ENCODE data around the gene TAGAP. TPM values are rescaled to one million over a fixed set of nuclear protein-coding genes. Genes with fewer than 3 reads are reported as not detected.

The TAGAP gene
- not detected in 2 replicates for total RNA-seq (2011; cell fraction: chromatin; rRNA removed; ENCODE audit: low replicate concordance)
- not detected in 2 replicates for total RNA-seq (2011; cell fraction: nucleolus; rRNA removed)
- total RNA-seq (2011; cell fraction: nucleoplasm; rRNA removed), result not detected in 2 replicates
- total RNA-seq (2014; rRNA removed) (not detected in 2 replicates), total RNA-seq (2014; rRNA removed; fragmentation: Illumina TruSeq; extraction: Trizol) (not detected in 2 replicates), total RNA-seq (2015; rRNA removed; fragmentation: Illumina TruSeq; extraction: Trizol) (not detected in 2 replicates), total RNA-seq (2021) (0.07 and 0.27 TPM in 2 replicates), polyA plus RNA-seq (2011; rRNA removed) (not detected in 2 replicates), polyA plus RNA-seq (2014; fragmentation: Illumina TruSeq; extraction: Trizol) (not detected in 2 replicates), polyA plus RNA-seq (2014; fragmentation: Nextera tagmentation; extraction: Ambion mirVana) (not detected), polyA plus RNA-seq (2014; rRNA removed) (not detected in 2 replicates), polyA minus RNA-seq (2011; rRNA and poly(A)+ RNA removed) (not detected in 2 replicates), Bru-seq, nascent RNA (not detected), BruChase-seq, experiment 1, labeled RNA remaining after a 2-hour chase (not detected), BruChase-seq, experiment 2, labeled RNA remaining after a 6-hour chase (not detected)
- polyA plus RNA-seq (2011; cell fraction: cytosol; rRNA removed), result not detected in 2 replicates
- polyA plus RNA-seq (2011; cell fraction: nucleus; rRNA removed), result not detected in 2 replicates
- not detected in 2 replicates for polyA plus RNA-seq (2012)
- polyA minus RNA-seq (2011; cell fraction: cytosol; rRNA and poly(A)+ RNA removed), result not detected in 2 replicates
- polyA minus RNA-seq (2011; cell fraction: nucleus; rRNA and poly(A)+ RNA removed), result not detected in 2 replicates
- long read RNA-seq, experiment 1, result 0 reads
- long read RNA-seq, experiment 2, result 0 reads
- long read RNA-seq, experiment 3, result 0 reads

DNA sequence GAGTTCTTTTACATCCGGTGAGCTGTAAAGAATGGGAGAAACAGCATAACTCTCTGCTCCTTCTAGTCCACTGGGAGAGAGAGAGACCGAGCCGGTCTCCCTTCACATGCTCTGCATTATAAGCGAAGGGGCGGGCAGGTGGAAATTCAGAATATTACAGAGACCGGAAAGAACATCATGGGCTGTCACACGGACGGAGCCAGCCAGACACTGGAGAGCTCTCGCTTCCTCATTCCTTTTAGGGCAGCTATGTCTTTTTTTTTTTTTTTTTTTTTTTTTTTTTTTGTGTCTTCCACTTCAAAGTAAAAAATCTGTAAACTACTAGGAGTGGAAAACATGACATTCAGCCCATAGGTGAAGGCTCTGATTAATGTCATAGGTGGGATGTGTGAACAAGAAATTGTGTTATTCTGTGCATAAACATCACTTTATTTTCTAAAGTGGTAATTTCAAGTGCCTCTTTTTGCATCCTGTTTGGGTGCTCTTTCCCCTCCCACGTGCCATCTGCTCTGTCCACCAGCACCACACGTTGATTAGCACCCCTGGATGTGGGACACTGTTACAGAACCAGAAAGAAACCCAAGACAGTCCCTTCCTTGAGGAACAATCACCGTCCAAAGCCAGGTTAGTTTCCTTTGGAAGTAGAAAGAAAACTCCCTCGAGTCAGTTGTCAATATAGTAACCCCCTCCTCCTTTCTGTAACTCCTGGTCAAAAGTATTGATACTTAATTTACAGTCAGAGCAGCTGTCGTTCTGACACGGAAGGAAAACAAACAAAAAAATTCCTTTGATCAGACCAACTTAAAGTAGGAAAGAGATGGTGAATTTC lies at the start of gene TAGAP:
TSS of gene TAGAP (minus strand) at position 93 of the 829 bp plus-strand sequence. CDS start 845 bp downstream, outside the sequence.
- Histone ChIP-seq H4K20me1 (replicated peaks; ENCODE audit: control insufficient read depth, insufficient read depth, low read length) (no peaks in the 10 kb centered on the region), H3K9me3 (replicated peaks; ENCODE audit: control insufficient read depth, insufficient read depth, low read depth, low read length) (no peaks in the 10 kb centered on the region), H3K79me2 (ENCODE audit: control insufficient read depth, insufficient read depth, low read length) (no peaks in the 10 kb centered on the region), H3K27ac (ENCODE audit: extremely low read depth, low read depth, low read length) (no peak within 1 kb of the TSS), H3K27me3 (ENCODE audit: control insufficient read depth in 2 of 2, insufficient read depth in 2 of 2, low read length in 2 of 2) (peaks cover 55 to 71% of the 10 kb centered on the region in 2 experiments), H3K4me1 (replicated peaks in 1 of 2; ENCODE audit: control insufficient read depth in 2 of 2, insufficient read depth in 2 of 2, low read length in 2 of 2) (no peaks in the 10 kb centered on the region; a peak in 1 of 5 replicates), H2AFZ (ENCODE audit: low read depth, low read length) (no peak within 1 kb of the TSS), H3K36me3 (ENCODE audit: control insufficient read depth, insufficient read depth, low read length) (no peaks in the 10 kb centered on the region), H3K4me3 (no peak within 1 kb of the TSS), H3K9ac (ENCODE audit: insufficient read depth in 1 of 2, low read depth in 2 of 2, low read length in 2 of 2) (no peak within 1 kb of the TSS), H3K9me1 (ENCODE audit: control insufficient read depth, insufficient read depth, low read length) (no peaks in the 10 kb centered on the region), H3K4me2 (ENCODE audit: insufficient read depth, low read length) (no peak within 1 kb of the TSS)
- CTCF ChIA-PET (ENCODE audit: low intra/inter-chr PET ratio), result interaction anchor here (0.6 kb wide), 1 partner anchor 90 kb away, joined by 7 read pairs; no protein-coding TSS in a partner anchor
- no peak for DNase-seq (ENCODE audit: extremely low read depth in 1 of 4, low spot score in 3 of 4)
- intact Hi-C loops (cut with micrococcal nuclease), result loop anchor here (5.0 kb wide), 1 partner anchor 343 kb away; no protein-coding TSS in a partner anchor
- in situ Hi-C loops (cut with MboI), result loop anchor here (5.0 kb wide), 1 partner anchor 57 kb away; no protein-coding TSS in a partner anchor
- POLR2A ChIA-PET, result interaction anchor here (0.7 to 1.0 kb wide), 3 partner anchors 92 to 279 kb away, joined by 3 to 6 read pairs (median 3); no protein-coding TSS in a partner anchor
- no peak for FAIRE-seq
- TF ChIP-seq NFYB (IDR thresholded peaks at IDR 0.05; ENCODE audit: extremely low read depth, insufficient read length) (no peak), CBX8 (IDR thresholded peaks at IDR 0.05; ENCODE audit: borderline replicate concordance, extremely low read depth, low read depth, low read length, poor library complexity, severe bottlenecking) (peak; percentile 10)
- ATAC-seq, result no peak
- BruUV-seq (replicated peaks), result no TSS peak
- WGBS (ENCODE audit: insufficient coverage, low coverage, missing lambda C conversion rate), result under 1% methylated on average over 15 of the region's 15 CpGs
